ENCODE data around the gene RBM39. TPM values are rescaled to one million over a fixed set of nuclear protein-coding genes. Genes with fewer than 3 reads are reported as not detected.

Gene RBM39
- total and polyA plus RNA-seq, 2 of the 13 experiments (the other 11 are each of a cell fraction or from before 2014, with no cell fraction given) = 788 to 920 TPM

- TF ChIP-seq ZNF747 (CRISPR knock-in tag; IDR thresholded peaks at IDR 0.05; ENCODE audit: borderline replicate concordance) (no peak), FOXP4 (CRISPR knock-in tag; IDR thresholded peaks at IDR 0.05) (no peak), SRSF9 (IDR thresholded peaks at IDR 0.05; ENCODE audit: borderline replicate concordance, insufficient read depth, low read depth, low read length, poor library complexity, severe bottlenecking) (no peak), ZNF101 (CRISPR knock-in tag; IDR thresholded peaks at IDR 0.05; ENCODE audit: borderline replicate concordance, low read depth) (no peak), LBX2 (CRISPR knock-in tag; IDR thresholded peaks at IDR 0.05; ENCODE audit: borderline replicate concordance) (no peak), KAT2B (IDR thresholded peaks at IDR 0.05; ENCODE audit: borderline replicate concordance, low read depth, low read length) (no peak)
These were observed 72.4 kb downstream of the RBM39 start (continued) for GRCh38 chr20:35669681-35670080.

GRCh38 chr20:35669221-35669620 lies 72.8 kb downstream of the RBM39 start:
- no peaks in the 10 kb centered on the region for H3K9me3 ChIP-seq (ENCODE audit: low read length)
- H3K9ac ChIP-seq (ENCODE audit: insufficient read depth, low read depth, low read length) = no peak overlapping the region
- no TSS peak for BruUV-seq (replicated peaks)
- H3K4me1 ChIP-seq (ENCODE audit: insufficient read depth, low read length) = peaks cover 5% of the 10 kb centered on the region; the same call in 1 of the 2 replicates
- intact Hi-C loops (cut with micrococcal nuclease; ENCODE audit: unreplicated experiment) (no loop called here), in situ Hi-C loops (cut with HindIII; ENCODE audit: extremely low pct_ligation_motif_present, low pct_unique_long_range_greater_than_20kb) (no loop called here)
- peaks cover 17 to 42% of the 10 kb centered on the region in 2 experiments for H3K36me3 ChIP-seq (replicated peaks in 1 of 2; ENCODE audit: control insufficient read depth in 1 of 2, insufficient read depth in 2 of 2, low read length in 2 of 2)
- FAIRE-seq (no peak), ATAC-seq (no peak), DNase-seq (ENCODE audit: low spot score) (no peak)
- no peaks in the 10 kb centered on the region; a peak in 1 of 5 replicates for H3K27me3 ChIP-seq (ENCODE audit: control insufficient read depth in 1 of 2, insufficient read depth in 2 of 2, low read length in 2 of 2)
- H3K4me2 ChIP-seq (ENCODE audit: low read depth, low read length) = no peak overlapping the region
- no peak overlapping the region for H2AFZ ChIP-seq (ENCODE audit: low read length)
- ChIA-PET CTCF (ENCODE audit: low intra/inter-chr PET ratio, low total read pairs) (no interaction called here), POLR2A (no interaction called here)
- peaks cover 6% of the 10 kb centered on the region for H3K79me2 ChIP-seq (ENCODE audit: insufficient read depth, low read length)
- H3K27ac ChIP-seq (ENCODE audit: extremely low read length, insufficient read depth, low read length) = no peak overlapping the region
- no peak for TF ChIP-seq ZNF275 (CRISPR knock-in tag; IDR thresholded peaks at IDR 0.05; ENCODE audit: borderline replicate concordance)
- no peak for TF ChIP-seq ETV6 (CRISPR knock-in tag; conservative IDR thresholded peaks at IDR 0.05)
- TF ChIP-seq ZNF335 (CRISPR knock-in tag; IDR thresholded peaks at IDR 0.05) = no peak
- TF ChIP-seq, protein P1, sequence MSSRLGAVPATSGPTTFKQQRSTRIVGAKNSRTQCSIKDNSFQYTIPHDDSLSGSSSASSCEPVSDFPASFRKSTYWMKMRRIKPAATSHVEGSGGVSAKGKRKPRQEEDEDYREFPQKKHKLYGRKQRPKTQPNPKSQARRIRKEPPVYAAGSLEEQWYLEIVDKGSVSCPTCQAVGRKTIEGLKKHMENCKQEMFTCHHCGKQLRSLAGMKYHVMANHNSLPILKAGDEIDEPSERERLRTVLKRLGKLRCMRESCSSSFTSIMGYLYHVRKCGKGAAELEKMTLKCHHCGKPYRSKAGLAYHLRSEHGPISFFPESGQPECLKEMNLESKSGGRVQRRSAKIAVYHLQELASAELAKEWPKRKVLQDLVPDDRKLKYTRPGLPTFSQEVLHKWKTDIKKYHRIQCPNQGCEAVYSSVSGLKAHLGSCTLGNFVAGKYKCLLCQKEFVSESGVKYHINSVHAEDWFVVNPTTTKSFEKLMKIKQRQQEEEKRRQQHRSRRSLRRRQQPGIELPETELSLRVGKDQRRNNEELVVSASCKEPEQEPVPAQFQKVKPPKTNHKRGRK (CRISPR knock-in tag; IDR thresholded peaks at IDR 0.05) = no peak
- no peak for TF ChIP-seq PAX8 (CRISPR knock-in tag; IDR thresholded peaks at IDR 0.05; ENCODE audit: borderline replicate concordance)
- TF ChIP-seq ZNF468 (CRISPR knock-in tag; IDR thresholded peaks at IDR 0.05) = no peak
- TF ChIP-seq ZNF234 (CRISPR knock-in tag; conservative IDR thresholded peaks at IDR 0.05) = no peak
- TF ChIP-seq SNRNP70 (IDR thresholded peaks at IDR 0.05; ENCODE audit: low read depth, low read length) = no peak
- no peak for TF ChIP-seq ZNF44 (CRISPR knock-in tag; IDR thresholded peaks at IDR 0.05)
- no peak for TF ChIP-seq JUNB (CRISPR knock-in tag; IDR thresholded peaks at IDR 0.05; ENCODE audit: borderline replicate concordance)
- TF ChIP-seq EZH2 (conservative IDR thresholded peaks at IDR 0.05; ENCODE audit: low read depth, low read length) = no peak
- TF ChIP-seq PHF5A (CRISPR knock-in tag; IDR thresholded peaks at IDR 0.05; ENCODE audit: low read depth, unreplicated experiment) = no peak
- TF ChIP-seq XRCC5 (optimal IDR thresholded peaks at IDR 0.05; ENCODE audit: low read length) = no peak
- TF ChIP-seq KDM1A (CRISPR knock-in tag; IDR thresholded peaks at IDR 0.05) = no peak
- no peak overlapping the region for H3K4me3 ChIP-seq (replicated peaks in 1 of 3; ENCODE audit: insufficient read depth in 1 of 3, low read depth in 2 of 3, low read length in 3 of 3)
- WGBS (ENCODE audit: low lambda C conversion rate) = 94% methylated on average over 5 of the region's 5 CpGs
- no peaks in the 10 kb centered on the region for H4K20me1 ChIP-seq (ENCODE audit: insufficient read depth, low read length)
